NAMALWA (cell line): ENCODE results near the gene WNT2B.

Experiments used
- DNase-seq: peaks from one replicate; pipeline ENCODE4 v3.0.0-alpha.2; 2015; ENCODE audit warnings: low spot score

The WNT2B gene

DNA sequence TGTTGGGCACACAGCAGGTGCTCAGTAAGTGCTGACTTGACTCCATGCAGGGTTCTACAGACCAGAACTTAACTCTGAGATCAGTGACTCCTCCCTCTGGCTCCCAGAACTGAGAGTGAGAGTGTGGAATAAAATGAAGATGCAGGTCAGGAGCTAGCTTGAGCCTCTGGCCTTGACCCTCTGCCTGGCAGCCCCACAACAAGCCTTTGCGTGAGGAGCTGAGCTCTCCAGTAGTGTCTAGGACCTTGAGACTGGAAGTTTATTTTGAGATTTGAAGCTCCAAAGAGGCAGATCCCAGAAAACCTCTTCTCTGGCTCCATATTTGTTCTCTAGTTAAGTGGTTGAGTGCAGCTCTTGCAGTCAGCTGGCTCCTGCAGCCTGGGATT, 3.4 kb upstream of the WNT2B start:
- peak; percentile 9 for DNase-seq

GRCh38 chr1:112505878-112506277, 2.9 kb upstream of the WNT2B start:
- peak; percentile 65 for DNase-seq

- DNase-seq: no peak
Observed at GRCh38 chr1:112506306-112506705, 2.5 kb upstream of the WNT2B start.

GRCh38 chr1:112506731-112507130, 2.0 kb upstream of the WNT2B start:
- DNase-seq: no peak

- DNase-seq: no peak
Observed at GRCh38 chr1:112507336-112507735, 1.4 kb upstream of the WNT2B start.

GRCh38 chr1:112507921-112508277, 866 bp upstream of the WNT2B start:
- DNase-seq: peak; percentile 64

- DNase-seq: no peak
Observed at GRCh38 chr1:112509005-112509659, 367 bp downstream of the WNT2B start.

DNA sequence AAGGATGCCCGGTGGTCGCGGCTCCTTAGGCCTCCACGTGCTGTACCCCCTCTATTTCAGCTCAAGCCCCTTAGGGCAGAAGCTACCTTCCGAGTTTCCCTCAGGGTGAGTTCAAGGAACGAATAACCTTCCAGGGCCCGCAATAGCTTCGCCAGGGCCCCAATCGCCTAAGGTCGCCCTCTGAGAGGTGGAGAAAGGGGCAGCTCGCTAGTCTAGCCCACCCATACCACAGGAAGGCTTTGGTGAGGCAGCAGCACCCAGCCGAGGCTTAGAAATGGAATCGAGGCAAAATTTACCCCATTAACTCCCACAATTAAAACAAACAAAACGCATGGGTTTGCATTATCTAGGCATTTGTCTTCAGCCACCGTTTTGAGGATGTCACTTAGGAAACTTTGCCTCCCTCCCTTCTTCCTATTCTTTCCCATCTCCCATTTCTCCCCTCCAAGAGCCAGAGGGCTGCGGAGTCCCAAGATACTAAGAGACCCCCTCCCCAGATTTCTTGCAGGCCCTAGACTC, 954 bp downstream of the WNT2B start:
- no peak for DNase-seq

GRCh38 chr1:112510340-112510739, 1.6 kb downstream of the WNT2B start:
- DNase-seq: no peak

- no peak for DNase-seq
Observed at GRCh38 chr1:112511897-112512296, 3.1 kb downstream of the WNT2B start.

DNA sequence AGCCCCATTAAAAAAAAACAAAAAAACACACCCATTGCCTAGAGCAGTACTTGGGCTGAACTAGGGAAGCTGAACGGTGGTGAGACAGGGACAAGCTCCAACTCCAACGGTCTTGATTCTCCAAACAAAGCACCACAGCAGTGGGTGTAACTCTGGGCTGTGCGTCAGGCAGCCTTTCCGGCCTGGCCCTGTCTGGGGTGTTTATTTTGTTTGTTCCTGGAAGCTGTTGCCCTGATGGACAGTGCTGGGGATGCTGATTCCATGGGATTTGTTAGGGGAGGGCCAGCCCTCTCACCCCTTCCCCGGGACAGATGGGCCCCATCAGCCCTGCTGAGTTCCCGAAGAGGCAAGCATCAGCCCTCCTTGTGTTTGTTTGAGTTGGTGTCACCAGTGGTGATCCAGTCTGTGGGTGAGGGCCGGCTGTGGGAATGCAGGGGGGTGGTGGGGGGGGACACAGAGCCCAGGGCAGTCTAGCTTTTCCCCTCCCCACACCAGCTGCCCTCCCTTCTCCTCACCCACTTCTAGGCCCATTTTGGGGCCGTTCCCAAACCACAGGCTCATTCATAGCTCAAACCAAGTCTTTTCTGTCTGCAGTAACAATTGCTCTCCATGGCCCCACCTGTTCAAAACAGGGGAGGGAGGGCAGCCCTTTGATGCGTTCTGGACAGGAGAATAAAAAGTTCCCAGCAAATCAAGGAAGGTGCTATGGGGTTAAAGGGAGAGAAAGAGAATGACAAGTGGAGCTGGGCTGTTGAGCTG, 4.5 kb downstream of the WNT2B start:
- DNase-seq: no peak

DNA sequence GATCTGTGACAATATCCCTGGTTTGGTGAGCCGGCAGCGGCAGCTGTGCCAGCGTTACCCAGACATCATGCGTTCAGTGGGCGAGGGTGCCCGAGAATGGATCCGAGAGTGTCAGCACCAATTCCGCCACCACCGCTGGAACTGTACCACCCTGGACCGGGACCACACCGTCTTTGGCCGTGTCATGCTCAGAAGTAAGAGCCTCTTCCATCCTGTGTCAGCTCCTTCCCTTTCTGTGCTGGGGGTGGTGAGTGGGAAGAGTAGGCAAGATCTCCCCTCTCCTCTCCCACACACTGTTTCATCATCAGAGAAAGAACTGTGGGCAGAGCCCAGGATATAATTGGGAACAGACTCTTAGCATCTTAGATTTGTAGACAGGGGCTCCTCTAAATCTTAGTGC, 6.1 kb downstream of the WNT2B start:
- DNase-seq: no peak

DNA sequence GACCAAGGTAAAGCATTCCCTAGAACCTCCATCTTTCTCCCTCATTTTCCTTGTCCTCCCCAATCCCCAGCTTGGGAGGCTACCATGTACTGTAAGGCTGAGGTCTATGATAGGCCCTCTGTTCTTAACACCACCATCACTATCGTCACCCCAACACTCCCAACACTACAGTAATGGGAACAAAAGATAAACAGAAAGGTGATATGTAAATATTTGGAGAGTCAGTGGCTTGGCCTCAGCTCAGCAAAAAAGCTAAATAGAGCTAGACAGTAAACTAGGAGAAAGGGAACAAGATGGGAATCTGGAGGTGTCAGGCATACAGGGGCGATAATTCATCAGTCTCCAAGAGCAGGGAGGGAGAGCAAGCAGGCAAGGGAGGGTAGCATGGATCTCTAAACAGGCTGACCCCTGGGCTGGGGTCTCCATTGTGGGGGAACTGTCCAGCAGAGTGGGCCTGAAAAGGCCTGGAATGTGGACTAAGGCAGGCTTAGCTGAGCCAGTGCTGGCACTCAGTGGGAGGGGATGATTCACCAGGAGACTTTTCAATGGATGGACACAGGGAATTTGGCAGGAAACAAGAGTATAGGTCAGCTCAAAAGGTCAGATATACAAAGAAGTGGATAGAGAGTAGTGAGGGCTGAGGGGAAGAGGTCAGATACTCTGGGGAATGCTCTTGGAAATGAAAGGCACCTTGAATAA, 6.7 kb downstream of the WNT2B start:
- DNase-seq: no peak

GRCh38 chr1:112516141-112516540, 7.4 kb downstream of the WNT2B start:
- DNase-seq: no peak

DNA sequence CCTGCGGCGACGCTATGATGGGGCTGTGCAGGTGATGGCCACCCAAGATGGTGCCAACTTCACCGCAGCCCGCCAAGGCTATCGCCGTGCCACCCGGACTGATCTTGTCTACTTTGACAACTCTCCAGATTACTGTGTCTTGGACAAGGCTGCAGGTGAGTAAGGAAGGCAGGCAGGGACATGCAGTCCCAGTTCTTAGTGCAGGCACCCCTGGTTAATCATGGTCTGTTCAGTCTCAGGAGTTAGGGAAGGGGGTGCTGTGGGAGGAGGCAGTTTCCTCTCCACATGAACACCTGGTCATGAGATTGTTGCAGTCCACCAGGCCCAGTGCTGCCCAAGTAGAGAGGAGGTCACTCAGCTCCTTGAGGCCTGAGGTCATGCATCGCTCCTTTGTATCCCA, 8.5 kb downstream of the WNT2B start:
- no peak for DNase-seq

GRCh38 chr1:112517646-112518045, 8.9 kb downstream of the WNT2B start:
- no peak for DNase-seq

- no peak for DNase-seq
Observed at GRCh38 chr1:112518186-112518585, 9.4 kb downstream of the WNT2B start.

DNA sequence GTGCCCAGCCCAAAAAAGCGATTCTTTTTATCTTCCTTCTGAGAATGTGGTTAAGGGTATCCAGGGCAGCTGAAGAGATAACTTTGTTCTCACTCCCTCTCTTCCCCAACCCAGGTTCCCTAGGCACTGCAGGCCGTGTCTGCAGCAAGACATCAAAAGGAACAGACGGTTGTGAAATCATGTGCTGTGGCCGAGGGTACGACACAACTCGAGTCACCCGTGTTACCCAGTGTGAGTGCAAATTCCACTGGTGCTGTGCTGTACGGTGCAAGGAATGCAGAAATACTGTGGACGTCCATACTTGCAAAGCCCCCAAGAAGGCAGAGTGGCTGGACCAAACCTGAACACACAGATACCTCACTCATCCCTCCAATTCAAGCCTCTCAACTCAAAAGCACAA, 11.4 kb downstream of the WNT2B start:
- no peak for DNase-seq

DNA sequence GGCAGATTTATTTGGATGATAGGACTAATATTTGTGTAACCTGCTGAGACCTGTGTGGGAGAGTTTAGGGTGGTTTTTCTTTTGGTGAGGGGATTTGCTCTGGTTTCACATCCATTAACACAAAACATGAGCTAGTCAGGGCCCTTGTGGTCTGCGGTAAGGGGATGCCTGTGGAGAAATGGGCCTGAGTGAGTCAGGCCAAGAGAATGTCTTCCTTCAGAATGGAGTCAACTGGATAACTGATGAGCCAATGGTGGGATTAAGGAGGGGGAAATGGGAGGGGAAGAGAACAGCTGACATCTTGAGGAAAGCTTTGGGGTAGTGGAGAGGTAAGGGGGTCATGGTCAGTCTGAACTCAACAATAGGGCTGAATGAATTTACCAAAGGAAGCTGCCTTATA, 13.9 kb downstream of the WNT2B start:
- DNase-seq: no peak

GRCh38 chr1:112524251-112524650, 15.5 kb downstream of the WNT2B start:
- DNase-seq: no peak

GRCh38 chr1:112524986-112525385, 16.2 kb downstream of the WNT2B start:
- DNase-seq: no peak

DNA sequence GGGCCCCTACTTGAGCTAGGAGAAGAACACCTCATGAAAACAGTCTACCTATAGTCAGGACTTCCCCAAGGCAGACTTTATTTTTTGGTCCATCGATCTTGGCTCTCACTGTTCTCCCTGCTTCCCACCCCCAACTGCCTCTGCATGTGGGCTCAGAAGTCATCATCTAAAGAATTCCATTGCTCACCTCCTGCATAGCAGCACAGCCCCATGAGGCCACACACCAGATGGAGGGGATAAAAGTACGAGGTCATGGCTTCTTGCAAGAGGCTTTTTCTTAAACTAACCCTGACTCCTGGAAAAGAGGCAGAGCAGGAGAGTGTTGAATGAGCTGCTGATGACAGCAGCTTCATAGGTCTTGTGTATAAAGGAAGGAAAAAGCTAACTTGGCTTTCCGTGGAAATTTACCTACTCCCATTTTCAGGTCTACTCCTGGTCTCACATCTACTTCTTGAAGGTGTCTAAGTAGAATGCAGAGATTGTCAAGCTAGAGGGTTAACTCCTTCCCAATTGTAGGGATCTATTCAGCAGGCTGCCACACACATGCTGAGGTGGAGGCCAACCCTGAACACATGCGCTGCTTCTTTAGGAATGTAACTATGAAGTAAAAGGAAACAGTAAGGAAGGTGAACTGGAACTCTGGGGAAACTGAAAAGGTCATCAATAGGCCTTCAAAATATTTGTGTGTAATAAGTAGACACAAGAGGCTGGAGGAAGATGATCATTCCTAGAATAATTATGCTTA, 18.7 kb downstream of the WNT2B start:
- no peak for DNase-seq
